GM19099 (cell line): ENCODE results near the gene AGAP1.

Source experiments
- POLR2A ChIP-seq: IDR thresholded peaks from 3 replicates; pipeline ENCODE4 v1.6.1; 2011; ENCODE audit warnings: low read depth; ENCODE audit not compliant: insufficient read length; ENCODE audit errors: extremely low read depth

Gene AGAP1

DNA sequence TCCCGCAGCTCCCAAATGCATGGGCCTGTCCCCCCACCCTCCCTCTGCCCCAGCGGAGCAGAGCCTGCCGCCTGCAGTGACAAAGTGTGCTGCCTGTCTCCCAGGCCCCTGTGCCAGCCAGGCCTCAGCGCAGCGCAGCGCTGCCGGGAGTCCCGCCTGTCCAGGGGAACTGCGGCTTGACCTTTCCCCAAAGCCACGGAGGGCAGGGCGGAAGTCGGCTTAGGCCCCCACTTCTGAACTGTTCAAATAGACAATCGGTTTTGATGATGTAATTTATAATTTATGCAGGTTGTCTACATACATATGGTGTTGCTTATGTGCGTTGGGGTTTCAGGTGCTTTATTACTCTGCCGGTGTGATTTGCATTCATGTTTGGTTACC, 667.2 kb downstream of the AGAP1 start:
- TF ChIP-seq POLR2A, result no peak

GRCh38 chr2:236161531-236161930, 667.7 kb downstream of the AGAP1 start:
- TF ChIP-seq POLR2A, result no peak

DNA sequence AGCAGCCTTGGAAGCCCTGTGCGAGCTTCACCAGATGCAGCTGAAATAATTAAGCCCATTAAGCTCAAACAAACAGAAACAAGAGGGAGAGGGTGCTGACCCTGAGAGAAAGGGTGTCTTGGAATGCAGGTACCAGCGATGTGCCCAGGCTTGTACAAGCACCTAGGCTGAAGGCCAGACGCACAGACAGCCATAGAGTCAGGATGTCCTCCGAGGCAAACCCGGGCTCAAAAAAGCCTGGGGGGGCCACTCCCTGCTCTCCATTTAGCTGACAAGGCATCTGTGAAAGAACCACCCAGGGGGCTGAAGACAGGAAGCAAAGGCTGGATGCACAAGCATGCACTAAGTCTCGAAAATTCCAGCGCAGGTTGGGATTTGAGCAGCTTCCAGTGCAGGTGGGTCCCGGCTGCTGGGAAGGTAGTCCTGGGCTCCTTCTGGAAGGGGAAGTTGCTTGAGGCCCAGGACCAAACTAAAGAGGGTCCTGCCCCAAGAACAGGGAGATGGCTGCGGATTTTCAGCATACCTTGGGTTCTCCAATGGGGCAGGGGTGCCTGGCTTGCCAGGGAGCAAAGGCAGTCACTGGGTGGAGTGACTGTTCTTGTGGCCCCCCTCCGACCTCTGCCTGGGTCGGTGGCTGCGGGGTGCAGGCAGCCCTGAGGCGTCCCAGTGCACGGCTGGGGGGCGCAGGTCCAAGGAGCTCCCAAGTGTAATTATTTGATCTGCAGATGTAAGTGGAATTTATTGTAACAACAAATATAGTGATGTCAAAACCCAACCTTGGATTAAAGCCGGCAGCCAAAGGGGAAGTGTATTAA, 668.4 kb downstream of the AGAP1 start:
- TF ChIP-seq POLR2A, result no peak

GRCh38 chr2:236162882-236163470, 669.1 kb downstream of the AGAP1 start:
- no peak for TF ChIP-seq POLR2A

DNA sequence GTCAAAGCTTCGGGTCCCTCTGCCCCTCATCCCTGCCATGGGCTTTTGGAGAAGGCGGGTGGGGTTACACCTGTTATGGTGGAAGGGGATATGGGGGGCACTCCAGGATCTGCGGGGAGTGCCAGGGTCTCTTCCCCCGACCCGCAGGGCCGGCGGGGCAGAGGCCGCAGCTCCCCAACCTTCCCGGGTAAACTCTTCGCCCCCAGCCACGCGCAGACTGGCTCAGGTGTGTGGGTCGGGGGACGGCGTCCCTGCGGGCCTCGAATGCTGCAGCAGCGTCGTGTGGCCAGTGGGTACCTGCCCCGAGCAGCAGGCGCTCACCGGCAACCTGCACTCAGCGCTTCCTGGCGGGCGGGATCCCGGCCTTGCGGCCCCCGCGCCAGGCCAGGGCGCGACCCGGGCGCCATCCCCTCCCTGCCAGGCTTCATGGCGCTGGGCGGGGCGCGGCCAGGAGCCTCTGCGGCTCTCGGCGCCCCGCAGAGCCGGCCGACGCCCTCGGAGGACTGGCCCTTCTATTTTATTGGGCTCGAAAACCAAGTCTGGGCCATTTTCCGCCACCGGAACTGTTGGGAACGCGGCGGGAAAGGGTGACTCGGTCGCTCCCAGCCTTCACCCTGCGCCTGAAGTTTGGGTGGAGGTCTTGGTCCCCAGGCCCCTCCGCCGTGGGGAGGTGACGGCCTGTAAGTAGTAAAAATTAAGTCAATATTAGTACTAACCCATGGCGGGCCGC, 669.8 kb downstream of the AGAP1 start:
- TF ChIP-seq POLR2A, result no peak

DNA sequence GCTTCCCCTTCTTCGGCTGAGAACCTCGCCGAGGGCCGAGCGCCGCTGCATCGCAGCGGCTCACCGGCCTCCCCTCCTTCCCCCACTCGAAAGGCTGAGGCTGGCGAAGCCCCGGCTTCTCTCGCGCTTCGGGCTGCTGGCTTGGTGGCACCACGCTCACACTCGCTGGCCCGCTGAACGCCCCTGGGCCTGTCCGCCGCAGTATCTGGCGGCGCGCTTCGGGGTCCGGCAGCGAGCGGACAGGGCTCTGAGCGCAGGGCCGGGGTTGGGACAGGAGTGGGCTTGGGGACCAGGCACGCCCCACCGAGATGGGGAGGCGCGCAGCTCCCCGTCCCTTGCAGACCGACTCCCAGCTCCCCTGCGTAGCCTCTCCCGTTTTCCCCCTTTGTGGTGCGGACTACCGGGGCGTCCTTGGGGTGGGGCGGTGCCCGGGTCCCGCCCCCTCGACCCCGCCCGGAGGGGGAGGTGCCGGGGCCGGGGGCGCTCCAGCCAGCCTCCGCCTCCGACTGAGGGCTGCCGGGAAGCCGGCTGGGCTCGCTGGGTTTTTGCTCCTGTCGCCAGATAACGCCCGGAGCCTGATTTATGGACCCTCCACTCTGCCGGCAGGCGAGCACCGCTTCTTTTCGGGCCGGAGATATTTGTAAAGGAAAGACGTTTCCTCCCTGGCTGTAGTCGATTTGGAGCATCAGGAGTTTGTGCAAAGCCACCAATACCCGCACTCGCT, 670.5 kb downstream of the AGAP1 start:
- TF ChIP-seq POLR2A, result no peak

DNA sequence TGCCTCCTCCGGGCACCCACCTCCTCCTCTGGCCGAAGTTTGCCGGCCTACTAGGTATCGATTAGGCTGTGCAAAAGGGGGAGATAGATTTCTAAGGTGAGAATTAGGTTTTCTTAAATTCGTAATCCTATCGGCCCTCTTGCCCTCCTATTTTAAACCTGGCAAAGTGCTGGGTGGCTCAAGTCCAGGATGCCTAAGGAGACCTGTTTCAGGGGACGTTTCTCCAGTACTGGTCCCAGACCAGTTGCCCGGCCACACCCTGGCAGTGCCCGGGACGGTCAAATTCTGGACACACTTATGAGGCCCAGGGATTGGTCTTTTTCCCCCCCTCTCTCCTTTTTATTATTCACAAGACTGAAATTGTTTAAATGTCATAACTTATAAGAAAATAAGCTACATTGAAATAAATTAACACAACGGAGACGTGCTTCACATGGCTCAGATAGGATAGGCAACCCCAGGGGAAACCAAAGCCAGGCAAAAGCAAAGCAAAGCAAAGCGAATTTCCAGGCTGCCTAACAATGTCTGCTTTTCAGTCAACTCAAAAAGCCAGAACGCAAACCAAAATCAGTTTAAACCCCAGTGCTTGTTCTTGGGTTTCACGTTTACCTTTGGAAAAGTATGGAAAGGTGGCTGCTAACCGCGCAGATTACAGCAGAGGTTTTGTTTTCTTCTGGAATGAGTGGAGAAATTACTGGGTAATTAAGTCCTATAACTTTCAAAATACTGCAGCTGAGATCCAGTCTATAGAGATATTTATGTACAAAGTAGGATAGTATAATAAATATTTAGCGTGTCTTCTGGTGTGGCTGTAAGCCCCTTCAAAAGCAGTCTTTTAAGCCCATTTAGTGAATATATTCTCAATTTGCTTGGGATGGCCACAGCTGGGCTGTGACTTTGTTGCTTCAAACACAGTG, 671.3 kb downstream of the AGAP1 start:
- TF ChIP-seq POLR2A, result no peak

DNA sequence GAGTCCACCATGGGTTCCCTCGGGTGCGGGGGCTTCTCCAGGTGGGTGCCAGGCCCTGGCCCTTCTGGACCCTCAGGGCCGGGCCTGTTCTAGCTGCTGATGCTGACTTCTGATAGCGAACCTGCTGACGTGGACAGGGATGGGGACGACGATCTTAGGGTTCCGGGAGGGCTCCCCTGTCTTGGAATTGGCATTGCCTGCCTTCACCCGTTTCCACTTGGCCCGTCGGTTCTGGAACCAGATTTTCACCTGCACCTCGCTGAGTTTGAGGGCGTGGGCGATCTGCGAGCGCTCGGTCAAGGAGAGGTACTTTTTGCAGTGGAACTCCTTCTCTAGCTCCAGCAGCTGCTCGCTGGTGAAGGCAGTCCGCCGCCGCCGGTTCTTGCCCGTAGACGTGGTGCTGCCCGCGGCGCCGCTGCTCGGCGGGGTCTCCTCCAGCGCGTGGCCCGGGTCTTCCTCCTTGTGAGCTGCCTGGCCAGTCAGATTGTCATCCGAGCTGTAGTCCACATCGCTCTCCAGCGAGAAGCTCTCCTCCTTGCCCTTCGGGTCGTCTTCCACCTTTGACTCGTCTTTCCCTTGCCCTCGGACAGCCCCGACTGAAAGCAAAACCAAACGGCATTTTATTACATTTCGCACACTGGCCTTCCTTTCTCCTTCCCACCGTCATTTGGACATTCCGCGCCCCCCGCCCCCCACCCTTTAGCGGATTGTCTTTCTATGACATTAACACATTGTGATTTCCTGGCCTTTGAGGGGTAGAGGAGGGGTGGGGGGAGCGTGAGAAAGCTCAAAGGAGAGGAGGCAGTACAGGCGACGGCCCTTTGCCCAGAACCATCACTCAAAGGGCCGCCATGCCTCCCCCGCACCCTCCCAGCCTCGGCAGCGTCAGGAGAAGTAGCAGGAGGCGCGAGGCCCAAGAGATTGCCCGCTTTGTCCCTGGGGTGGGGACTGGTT, 672.3 kb downstream of the AGAP1 start:
- no peak for TF ChIP-seq POLR2A

- no peak for TF ChIP-seq POLR2A
These were observed 673.0 kb downstream of the AGAP1 start for GRCh38 chr2:236166796-236167296.

- no peak for TF ChIP-seq POLR2A
These were observed 673.7 kb downstream of the AGAP1 start for GRCh38 chr2:236167297-236168109.

GRCh38 chr2:236168110-236169080, 674.6 kb downstream of the AGAP1 start, which contains the start of gene GBX2:
TSS of gene GBX2 (minus strand) at chr2:236168386. CDS start at chr2:236167971, 415 bp downstream.
- no peak for TF ChIP-seq POLR2A
